ENCODE measurements around the gene CNIH2. TPM values are rescaled to one million over a fixed set of nuclear protein-coding genes. Genes with fewer than 3 reads are reported as not detected.

Gene CNIH2
- 1 to 10 TPM; 2.6 TPM for total RNA-seq

DNA sequence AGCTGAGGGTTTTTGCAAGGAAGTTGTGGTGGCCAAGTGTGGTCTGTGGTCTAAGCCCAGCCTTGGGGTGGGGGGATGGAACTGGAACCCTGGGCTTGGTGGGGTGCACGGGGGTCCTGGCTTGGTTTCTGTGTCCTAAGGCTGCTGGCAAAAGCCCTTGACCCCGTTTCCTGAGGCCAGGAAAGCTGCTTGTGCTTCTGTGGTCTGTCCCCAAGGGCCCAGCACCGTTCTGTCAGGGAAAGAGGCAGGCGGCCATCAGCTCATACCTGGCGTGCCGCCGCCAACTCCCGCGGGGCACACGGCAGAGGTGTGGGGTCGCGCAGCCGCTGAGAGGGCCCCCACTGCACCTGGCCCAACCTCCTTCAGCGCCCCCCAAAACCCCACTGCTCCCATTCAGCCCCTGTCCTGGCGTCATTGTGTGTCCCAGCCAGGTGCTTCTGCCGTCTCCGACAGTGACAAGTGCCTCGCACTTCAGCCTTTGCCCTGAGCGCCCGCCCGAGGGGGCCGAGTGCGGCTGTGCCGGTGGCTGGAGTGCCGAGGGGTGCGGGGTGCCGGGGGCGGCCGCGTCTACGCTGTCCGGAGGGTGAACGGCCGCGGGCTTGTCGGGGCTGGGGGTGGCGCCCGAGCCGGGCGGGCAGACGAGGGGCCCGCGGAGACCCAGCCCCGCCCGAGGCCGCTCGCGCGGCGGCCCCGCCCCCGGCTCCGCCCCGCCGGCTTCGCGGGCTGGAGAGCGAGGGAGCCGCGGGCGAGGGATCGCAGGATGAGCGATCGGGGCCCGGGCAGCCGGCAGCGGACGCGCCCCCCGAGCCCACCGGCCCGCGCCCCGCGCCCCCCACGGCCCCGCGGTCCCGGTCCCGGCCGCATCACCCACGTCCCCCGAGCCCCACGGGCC lies at the start of gene CNIH2:
CNIH2 (plus strand) TSS at position 705 of the 892 bp plus-strand sequence. CDS start 282 bp downstream, outside the sequence.

DNA sequence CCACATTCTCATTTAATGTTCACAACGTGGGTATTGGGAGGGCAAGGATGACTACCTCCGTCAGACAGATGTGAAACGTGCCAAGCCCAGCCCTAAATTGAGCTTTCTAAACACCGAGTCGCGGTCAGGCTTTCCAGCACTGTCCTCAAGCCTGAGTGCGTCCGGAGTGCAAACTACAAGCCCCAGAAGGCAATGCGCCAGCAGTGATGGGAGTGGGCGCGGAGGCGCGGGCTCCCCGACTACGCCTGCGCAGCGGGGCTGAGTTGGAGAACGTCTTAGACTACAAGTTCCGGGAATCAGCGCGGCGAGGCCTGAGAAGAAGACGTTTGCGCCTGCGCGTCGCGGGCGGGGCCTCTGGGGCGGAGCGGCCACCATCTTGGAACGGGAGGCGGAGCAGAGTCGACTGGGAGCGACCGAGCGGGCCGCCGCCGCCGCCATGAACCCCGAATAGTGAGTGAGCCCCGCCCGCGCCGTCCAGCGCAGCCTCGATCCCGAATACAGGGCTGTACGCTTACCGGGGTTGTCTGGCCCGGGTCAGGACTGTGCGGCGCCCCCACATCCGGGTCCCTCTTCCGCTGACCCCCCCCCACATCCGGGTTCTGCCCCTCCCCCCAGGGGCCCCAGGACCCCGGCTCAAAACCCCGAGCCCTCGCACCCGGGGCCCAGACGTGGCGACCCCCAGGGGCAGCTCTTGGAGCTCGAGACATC lies 9.6 kb upstream of the CNIH2 start, which contains the start of gene RAB1B:
RAB1B (plus strand) TSS at position 396 of the 708 bp plus-strand sequence; CDS start at position 437, 41 bp downstream.

DNA sequence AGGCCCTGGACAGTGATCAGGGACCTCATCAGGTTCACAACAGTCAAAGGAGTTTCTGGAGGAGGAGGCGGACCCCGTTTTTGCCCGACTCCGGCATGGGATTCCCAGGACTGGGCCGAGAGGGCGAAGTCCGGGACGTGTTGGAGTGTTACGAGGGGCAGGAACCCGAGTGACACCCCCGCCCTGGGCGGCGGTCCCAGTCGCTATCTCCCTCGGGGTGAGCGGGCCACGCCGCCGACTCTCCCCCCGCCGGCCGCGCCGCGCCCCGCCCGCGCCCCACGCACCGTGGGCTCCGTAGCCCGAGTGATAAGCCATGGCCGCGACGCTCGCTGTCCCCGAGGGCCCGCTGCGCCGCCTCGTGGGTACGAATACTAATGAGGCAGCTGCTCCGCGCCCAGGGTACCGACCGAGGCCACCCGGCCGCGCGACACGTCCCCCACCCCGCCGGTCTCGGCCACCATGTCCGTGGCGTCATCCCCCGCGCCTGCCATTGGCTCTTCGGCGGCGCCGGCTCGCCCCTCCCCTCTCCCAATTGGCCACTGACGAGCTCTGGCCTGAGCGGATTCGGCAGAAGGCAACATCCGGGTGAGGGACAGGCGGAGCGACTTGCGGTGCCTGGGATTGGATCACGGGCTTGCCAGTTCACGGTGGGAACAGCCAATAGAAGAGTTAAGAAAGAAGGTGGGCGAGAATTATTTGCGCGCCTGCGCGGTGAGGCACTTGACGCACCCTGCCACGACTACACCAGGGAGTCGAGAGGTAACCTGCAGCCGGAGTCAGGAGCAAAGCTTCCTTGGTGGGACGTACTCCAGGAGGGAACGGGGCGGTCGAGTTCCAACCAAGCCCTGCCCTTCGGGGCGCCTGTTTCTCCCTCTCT lies 10.9 kb downstream of the CNIH2 start, which contains the start of gene YIF1A:
YIF1A (minus strand) TSS at position 473 of the 877 bp plus-strand sequence; CDS start at position 315, 158 bp downstream.

DNA sequence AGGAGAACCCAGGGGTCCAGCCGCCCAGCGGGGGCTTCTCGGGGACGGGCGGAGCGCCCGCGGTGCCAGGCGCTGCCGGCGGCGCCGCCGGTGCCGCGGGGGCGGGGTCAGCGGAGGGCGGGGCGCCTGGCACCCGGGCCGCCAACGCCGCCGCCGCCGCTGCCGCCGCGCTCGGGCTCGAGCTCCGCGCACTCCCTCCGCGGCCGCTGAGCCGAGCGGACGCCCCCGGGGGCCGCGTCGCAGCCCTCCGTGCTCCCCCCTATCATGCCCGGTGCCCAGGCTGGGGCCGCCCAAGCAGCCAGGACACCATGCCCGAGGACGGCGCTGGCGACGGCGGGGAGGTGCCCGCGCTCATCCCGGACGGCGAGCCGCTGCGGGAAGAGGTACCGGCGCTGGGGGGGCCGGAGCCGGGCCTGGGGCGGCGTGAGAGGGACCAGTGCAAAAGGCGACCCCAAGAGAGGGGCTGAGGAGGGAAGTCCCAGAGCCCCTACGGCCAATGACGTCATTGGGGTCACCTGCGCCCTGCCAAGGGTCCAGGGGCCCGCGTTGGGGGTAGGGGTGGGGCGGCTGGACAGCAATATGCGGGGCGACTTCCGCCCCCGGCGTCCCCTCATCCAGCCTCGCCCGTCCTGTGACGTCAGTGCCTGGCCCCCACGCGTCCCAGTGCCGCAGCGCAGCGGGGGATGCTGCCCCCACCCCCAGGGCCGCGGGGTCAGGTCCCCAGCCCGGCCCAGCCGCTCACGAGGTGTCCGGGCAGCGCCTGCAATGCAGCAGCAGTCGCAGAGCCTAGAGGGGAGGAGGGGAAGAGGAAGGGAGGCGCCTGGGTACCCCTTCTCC lies 13.9 kb downstream of the CNIH2 start, which contains the start of gene TMEM151A:
TMEM151A (plus strand) TSS at position 189 of the 837 bp plus-strand sequence; CDS start at position 309, 120 bp downstream.

DNA sequence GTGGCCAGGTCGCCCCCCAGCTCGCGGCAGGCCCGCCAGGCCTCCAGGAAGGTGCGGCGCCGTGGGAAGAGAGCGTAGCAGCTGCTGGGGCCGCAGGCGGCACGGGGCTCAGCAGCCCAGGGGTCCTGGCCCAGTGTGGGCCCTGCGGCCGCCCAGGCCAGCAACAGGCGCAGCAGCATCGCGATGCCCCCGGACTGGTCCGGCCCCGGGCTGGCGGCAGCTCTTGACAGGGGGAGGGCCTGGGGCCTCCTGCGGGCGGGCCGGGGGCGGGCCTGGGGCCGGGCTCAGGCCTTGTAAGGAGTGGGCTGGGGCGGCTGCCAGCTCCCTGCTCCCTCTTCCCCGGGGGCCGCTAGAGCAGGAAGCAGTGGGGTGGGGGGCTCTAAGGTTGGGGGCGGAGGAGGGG lies 38.9 kb downstream of the CNIH2 start, which contains the start of gene CD248:
CD248 (minus strand) TSS at position 196 of the 403 bp plus-strand sequence; CDS start at position 179, 17 bp downstream.

Other genes starting within 250 kb of the CNIH2 start
- gene GAL3ST3, start 229.0 kb upstream of the CNIH2 start, total RNA-seq: not detected
- gene SF3B2, start 225.8 kb upstream of the CNIH2 start, total RNA-seq: 100 to 1,000 TPM; 202 to 203 TPM
- 100 to 1,000 TPM; 109 to 119 TPM for gene PACS1, start 207.9 kb upstream of the CNIH2 start, total RNA-seq
- gene KLC2, start 20.5 kb upstream of the CNIH2 start, total RNA-seq: 10 to 100 TPM; 30.9 to 39.3 TPM
- gene RAB1B, start 9.5 kb upstream of the CNIH2 start, total RNA-seq: 100 to 1,000 TPM; 124 TPM
- 10 to 100 TPM; 42.0 to 45.3 TPM for gene YIF1A, start 11.0 kb downstream of the CNIH2 start, total RNA-seq
- gene TMEM151A, start 13.7 kb downstream of the CNIH2 start, total RNA-seq: not detected
- 1 to 10 TPM; 9.0 to 9.1 TPM for gene CD248, start 38.9 kb downstream of the CNIH2 start, total RNA-seq
- 1 to 10 TPM; 3.6 to 4.3 TPM for gene RIN1, start 58.3 kb downstream of the CNIH2 start, total RNA-seq
- gene BRMS1, start 66.9 kb downstream of the CNIH2 start, total RNA-seq: 10 to 100 TPM; 42.9 to 48.0 TPM
- 1 to 10 TPM; 9.4 to 9.8 TPM for gene B4GAT1, start 69.5 kb downstream of the CNIH2 start, total RNA-seq
- gene SLC29A2, start 93.6 kb downstream of the CNIH2 start, total RNA-seq: 10 to 100 TPM; 16.0 to 16.2 TPM
- under 1 TPM in 1 of 2 experiments, not detected in 1; 0.05 TPM for gene NPAS4, start 142.9 kb downstream of the CNIH2 start, total RNA-seq
- 10 to 100 TPM; 53.0 to 57.4 TPM for gene MRPL11, start 160.7 kb downstream of the CNIH2 start, total RNA-seq
- gene PELI3, start 188.7 kb downstream of the CNIH2 start, total RNA-seq: 1 to 10 TPM; 7.5 to 9.5 TPM
- gene DPP3, start 202.3 kb downstream of the CNIH2 start, total RNA-seq: 10 to 100 TPM; 61.8 to 62.5 TPM
- 10 to 100 TPM; 14.8 to 16.2 TPM for gene BBS1, start 232.5 kb downstream of the CNIH2 start, total RNA-seq